Neural cell (in vitro differentiated cells): ENCODE results near the gene CACNA1D. TPM values are rescaled to one million over a fixed set of nuclear protein-coding genes. Genes with fewer than 3 reads are reported as not detected.

Source experiments
- H2AFZ ChIP-seq: fragments of 200-600, 300-800 bp; sonication (generic), shearing (Covaris generic); 2 replicates; pipeline ENCODE4 v1.6.0; 2014; ENCODE audit warnings: low read depth, mild to moderate bottlenecking, antibody characterized with exemption, low read length, moderate library complexity
- H3F3A ChIP-seq: fragments of 200-600 bp; shearing (Covaris generic); 2 replicates; pipeline ENCODE4 v1.6.1; 2016; ENCODE audit warnings: mild to moderate bottlenecking, moderate library complexity, mixed read lengths, antibody characterized with exemption, low read length; ENCODE audit not compliant: insufficient read depth, poor library complexity, severe bottlenecking
- H3K27ac ChIP-seq: fragments of 200-600, 300-800 bp; sonication (generic), shearing (Covaris generic); 2 replicates; pipeline ENCODE4 v1.5.1; 2014; ENCODE audit warnings: mild to moderate bottlenecking, low read length, moderate library complexity
- H3K27me3 ChIP-seq: fragments of 300-800, 200-600 bp; sonication (generic), shearing (Covaris generic); 2 replicates; pipeline ENCODE4 v1.6.0; 2014; ENCODE audit warnings: mild to moderate bottlenecking, low read depth, low read length, moderate library complexity; ENCODE audit not compliant: insufficient read depth
- H3K36me3 ChIP-seq: fragments of 300-800, 200-600 bp; sonication (generic), shearing (Covaris generic); 2 replicates; pipeline ENCODE4 v1.5.1; 2014; ENCODE audit warnings: mild to moderate bottlenecking, antibody characterized with exemption, low read length, moderate library complexity; ENCODE audit not compliant: insufficient read depth
- H3K4me2 ChIP-seq: fragments of 300-800, 200-600 bp; sonication (generic), shearing (Covaris generic); 2 replicates; pipeline ENCODE4 v1.6.0; 2014; ENCODE audit warnings: mild to moderate bottlenecking, low read length
- H3K4me3 ChIP-seq: fragments of 300-800, 200-600 bp; sonication (generic), shearing (Covaris generic); 2 replicates; pipeline ENCODE4 v1.5.1; 2014; ENCODE audit warnings: mild to moderate bottlenecking, low read length, moderate library complexity
- H3K79me2 ChIP-seq: fragments of 200-600 bp; shearing (Covaris generic); replicated peaks from 2 replicates; pipeline ENCODE4 v1.6.0; 2014; ENCODE audit warnings: mild to moderate bottlenecking, low read length, moderate library complexity; ENCODE audit not compliant: insufficient read depth
- H3K9ac ChIP-seq: fragments of 300-800, 200-600 bp; sonication (generic), shearing (Covaris generic); 2 replicates; pipeline ENCODE4 v1.6.1; 2016; ENCODE audit warnings: mild to moderate bottlenecking, low read length, mixed read lengths
- H3K9me2 ChIP-seq: fragments of 200-600 bp; shearing (Covaris generic); 2 replicates; pipeline ENCODE4 v1.6.1; 2016; ENCODE audit warnings: mild to moderate bottlenecking, low read length, mixed read lengths; ENCODE audit not compliant: insufficient read depth
- H3K9me3 ChIP-seq: fragments of 200-600, 300-800 bp; sonication (generic), shearing (Covaris generic); 2 replicates; pipeline ENCODE4 v1.6.1; 2016; ENCODE audit warnings: mild to moderate bottlenecking, mixed run types, low read length, moderate library complexity, mixed read lengths
- H4K20me1 ChIP-seq: fragments of 200-600 bp; shearing (Covaris generic); 2 replicates; pipeline ENCODE4 v1.6.1; 2016; ENCODE audit warnings: mild to moderate bottlenecking, mixed run types; ENCODE audit not compliant: insufficient read depth
- EP300 ChIP-seq: fragments of 450-650 bp; conservative IDR thresholded peaks from 2 replicates; pipeline ENCODE4 v1.6.1; 2014; ENCODE audit warnings: antibody characterized with exemption, mild to moderate bottlenecking, moderate library complexity; ENCODE audit not compliant: poor library complexity, severe bottlenecking
- EZH2 ChIP-seq: fragments of 200-600, 300-800 bp; shearing (Covaris generic), sonication (generic); IDR thresholded peaks from 2 replicates; pipeline ENCODE4 v1.6.1; 2014; ENCODE audit warnings: antibody characterized with exemption, low read length, borderline replicate concordance, mild to moderate bottlenecking; ENCODE audit not compliant: insufficient read depth, poor library complexity, severe bottlenecking
- MXI1 ChIP-seq: fragments of 450-650 bp; conservative IDR thresholded peaks from 2 replicates; pipeline ENCODE4 v1.6.1; 2014; ENCODE audit warnings: antibody characterized with exemption, mild to moderate bottlenecking; ENCODE audit not compliant: poor library complexity, severe bottlenecking
- POLR2AphosphoS5 ChIP-seq: IDR thresholded peaks from 2 replicates; pipeline ENCODE4 v1.6.1; 2012
- RAD21 ChIP-seq: fragments of 450-650 bp; conservative IDR thresholded peaks from 2 replicates; pipeline ENCODE4 v1.6.1; 2014; ENCODE audit warnings: antibody characterized with exemption, mild to moderate bottlenecking, moderate library complexity
- REST ChIP-seq: IDR thresholded peaks from 2 replicates; pipeline ENCODE4 v1.6.1; 2012; ENCODE audit warnings: borderline replicate concordance
- SMC3 ChIP-seq: fragments of 450-650 bp; conservative IDR thresholded peaks from 2 replicates; pipeline ENCODE4 v1.6.1; 2014; ENCODE audit warnings: antibody characterized with exemption, mild to moderate bottlenecking, moderate library complexity; ENCODE audit not compliant: poor library complexity
- TAF1 ChIP-seq: IDR thresholded peaks from 2 replicates; pipeline ENCODE4 v1.6.1; 2012; ENCODE audit warnings: low read depth
- polyA plus RNA-seq: library from polyadenylated mRNA; depleted of rRNA; stranded (reverse); fragments of >200 nt; gene quantifications from 2 replicates; pipeline ENCODE4 v1.2.3, GENCODE V29; 2014
- TF ChIP-seq, protein P1 (sequence below): fragments of 450-650 bp; IDR thresholded peaks from 2 replicates; pipeline ENCODE4 v1.5.1; 2014; ENCODE audit warnings: antibody characterized with exemption, mild to moderate bottlenecking, moderate library complexity; ENCODE audit not compliant: poor library complexity, severe bottlenecking

The CACNA1D gene
- polyA plus RNA-seq, 1 donor from 2014 or later: 22.5 TPM

DNA sequence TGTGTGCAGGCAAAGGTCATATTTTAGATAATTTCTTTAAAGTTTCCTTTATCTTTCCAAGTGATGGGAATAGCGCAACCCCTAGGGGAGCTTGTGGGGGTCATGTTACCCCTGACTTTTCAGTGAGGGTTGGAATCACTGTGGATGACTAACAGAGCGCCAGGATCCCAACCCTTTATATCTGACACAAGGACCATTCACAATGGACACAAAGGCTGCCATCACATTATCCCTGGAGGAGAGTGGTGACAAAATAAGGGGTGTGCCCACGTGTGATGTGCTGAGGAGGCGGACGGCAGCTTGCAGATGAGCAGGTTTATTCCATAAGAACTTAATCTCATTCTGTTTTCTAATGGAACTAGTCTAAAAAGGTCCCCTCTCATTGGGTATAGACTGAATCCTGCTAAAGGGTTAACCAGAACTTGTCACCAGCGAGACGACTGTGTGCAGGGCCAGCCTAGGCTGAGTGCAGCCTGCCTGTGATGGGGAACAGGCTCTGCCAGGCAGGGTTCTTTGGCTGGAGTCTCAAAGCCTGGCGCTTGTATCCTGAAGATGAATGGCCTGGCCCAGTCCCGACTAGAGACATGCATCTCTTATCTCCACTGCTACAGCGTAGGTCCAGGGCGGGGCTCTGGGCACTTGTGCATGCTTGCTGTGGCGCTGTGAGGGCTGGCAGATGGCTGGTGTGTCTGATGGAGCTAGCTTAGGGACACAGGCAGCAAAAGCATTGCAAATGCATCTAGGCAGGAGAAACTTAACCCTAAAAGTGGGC is 301.6 kb downstream of the CACNA1D start:
- H3K79me2 ChIP-seq: no peaks in the 10 kb centered on the region
- no peaks in the 10 kb centered on the region for H3K36me3 ChIP-seq
- H3K9ac ChIP-seq: no peak overlapping the region
- H2AFZ ChIP-seq: no peak overlapping the region
- no peaks in the 10 kb centered on the region for H3K9me3 ChIP-seq
- no peaks in the 10 kb centered on the region for H3K9me2 ChIP-seq
- no peak overlapping the region for H3K27ac ChIP-seq
- H3K27me3 ChIP-seq: no peaks in the 10 kb centered on the region
- no peak for TF ChIP-seq RAD21
- no peak for TF ChIP-seq EP300
- TF ChIP-seq TAF1: no peak
- TF ChIP-seq, protein P1, sequence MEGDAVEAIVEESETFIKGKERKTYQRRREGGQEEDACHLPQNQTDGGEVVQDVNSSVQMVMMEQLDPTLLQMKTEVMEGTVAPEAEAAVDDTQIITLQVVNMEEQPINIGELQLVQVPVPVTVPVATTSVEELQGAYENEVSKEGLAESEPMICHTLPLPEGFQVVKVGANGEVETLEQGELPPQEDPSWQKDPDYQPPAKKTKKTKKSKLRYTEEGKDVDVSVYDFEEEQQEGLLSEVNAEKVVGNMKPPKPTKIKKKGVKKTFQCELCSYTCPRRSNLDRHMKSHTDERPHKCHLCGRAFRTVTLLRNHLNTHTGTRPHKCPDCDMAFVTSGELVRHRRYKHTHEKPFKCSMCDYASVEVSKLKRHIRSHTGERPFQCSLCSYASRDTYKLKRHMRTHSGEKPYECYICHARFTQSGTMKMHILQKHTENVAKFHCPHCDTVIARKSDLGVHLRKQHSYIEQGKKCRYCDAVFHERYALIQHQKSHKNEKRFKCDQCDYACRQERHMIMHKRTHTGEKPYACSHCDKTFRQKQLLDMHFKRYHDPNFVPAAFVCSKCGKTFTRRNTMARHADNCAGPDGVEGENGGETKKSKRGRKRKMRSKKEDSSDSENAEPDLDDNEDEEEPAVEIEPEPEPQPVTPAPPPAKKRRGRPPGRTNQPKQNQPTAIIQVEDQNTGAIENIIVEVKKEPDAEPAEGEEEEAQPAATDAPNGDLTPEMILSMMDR: no peak
- TF ChIP-seq EZH2: no peak
- no peak for TF ChIP-seq REST
- no peak for TF ChIP-seq MXI1
- no peak for TF ChIP-seq POLR2AphosphoS5
- no peak for TF ChIP-seq SMC3
- H3K4me2 ChIP-seq: no peak overlapping the region
- H3K4me3 ChIP-seq: no peak overlapping the region
- no peaks in the 10 kb centered on the region for H3F3A ChIP-seq
- H4K20me1 ChIP-seq: no peaks in the 10 kb centered on the region

- H3K27ac ChIP-seq: no peak overlapping the region
- no peak overlapping the region for H3K4me2 ChIP-seq
- no peaks in the 10 kb centered on the region for H3F3A ChIP-seq
- no peaks in the 10 kb centered on the region for H3K79me2 ChIP-seq
- no peaks in the 10 kb centered on the region for H3K9me3 ChIP-seq
- H3K9ac ChIP-seq: no peak overlapping the region
- no peak overlapping the region for H3K4me3 ChIP-seq
- H2AFZ ChIP-seq: no peak overlapping the region
- H3K9me2 ChIP-seq: no peaks in the 10 kb centered on the region
- H4K20me1 ChIP-seq: no peaks in the 10 kb centered on the region
- H3K36me3 ChIP-seq: no peaks in the 10 kb centered on the region
- H3K27me3 ChIP-seq: no peaks in the 10 kb centered on the region
- no peak for TF ChIP-seq REST
- TF ChIP-seq, protein P1: no peak
- no peak for TF ChIP-seq POLR2AphosphoS5
- no peak for TF ChIP-seq TAF1
- TF ChIP-seq SMC3: no peak
- TF ChIP-seq RAD21: no peak
- TF ChIP-seq EP300: no peak
- TF ChIP-seq EZH2: no peak
- TF ChIP-seq MXI1: no peak
These were observed 303.7 kb downstream of the CACNA1D start for GRCh38 chr3:53798144-53798543.
